MM.1S (cell line): ENCODE measurements around the gene TAF9.
"Not testable (repeated sequence)": the region's sequence is repeated elsewhere in the genome, so short reads cannot be mapped to it uniquely, and the experiment has no call there.

Experiments
- DNase-seq: peaks from one replicate; pipeline ENCODE4 v3.0.0-alpha.2; 2015
- H2AFZ ChIP-seq: fragments of 300-600 bp; sonication (generic); 2 replicates; pipeline ENCODE4 v1.6.0; 2016; ENCODE audit warnings: antibody characterized with exemption, low read length
- H3F3A ChIP-seq: fragments of 300-600 bp; sonication (generic); 2 replicates; pipeline ENCODE4 v1.6.1; 2016; ENCODE audit warnings: mild to moderate bottlenecking, antibody characterized with exemption, low read length, moderate library complexity, mixed read lengths; ENCODE audit not compliant: insufficient read depth
- H3K27ac ChIP-seq: fragments of 300-600 bp; sonication (generic); 2 replicates; pipeline ENCODE4 v1.5.1; 2016; ENCODE audit warnings: mild to moderate bottlenecking, low read length
- H3K27me3 ChIP-seq: fragments of 300-600 bp; sonication (generic); replicated peaks from 2 replicates; pipeline ENCODE4 v1.6.0; 2016; ENCODE audit warnings: low read length; ENCODE audit not compliant: insufficient read depth
- H3K36me3 ChIP-seq: fragments of 300-600 bp; sonication (generic); replicated peaks from 2 replicates; pipeline ENCODE4 v1.6.1; 2016; ENCODE audit warnings: mild to moderate bottlenecking, low read length, mixed read lengths; ENCODE audit not compliant: insufficient read depth
- H3K4me1 ChIP-seq: fragments of 300-600 bp; sonication (generic); 2 replicates; pipeline ENCODE4 v1.6.1; 2016; ENCODE audit warnings: low read length, mixed read lengths
- H3K4me2 ChIP-seq: fragments of 300-600 bp; sonication (generic); 2 replicates; pipeline ENCODE4 v1.6.0; 2016; ENCODE audit warnings: low read depth, low read length
- H3K4me3 ChIP-seq: fragments of 300-600 bp; sonication (generic); 2 replicates; pipeline ENCODE4 v1.5.1; 2016; ENCODE audit warnings: low read length, mixed read lengths
- H3K79me2 ChIP-seq: fragments of 300-600 bp; sonication (generic); 2 replicates; pipeline ENCODE4 v1.6.1; 2016; ENCODE audit warnings: mixed run types, low read length, mixed read lengths
- H3K9ac ChIP-seq: fragments of 300-600 bp; sonication (generic); 2 replicates; pipeline ENCODE4 v1.6.1; 2016; ENCODE audit warnings: low read length, mixed read lengths
- H3K9me2 ChIP-seq: fragments of 300-600 bp; sonication (generic); replicated peaks from 2 replicates; pipeline ENCODE4 v1.6.1; 2016; ENCODE audit warnings: mild to moderate bottlenecking, low read length, mixed read lengths; ENCODE audit not compliant: insufficient read depth
- H3K9me3 ChIP-seq: fragments of 300-600 bp; sonication (generic); replicated peaks from 2 replicates; pipeline ENCODE4 v1.6.1; 2016; ENCODE audit warnings: mild to moderate bottlenecking, low read length, mixed read lengths; ENCODE audit not compliant: insufficient read depth
- H4K20me1 ChIP-seq: fragments of 300-600 bp; sonication (generic); 2 replicates; pipeline ENCODE4 v1.6.1; 2016; ENCODE audit warnings: mild to moderate bottlenecking, low read length, moderate library complexity, mixed read lengths; ENCODE audit not compliant: insufficient read depth
- EZH2 ChIP-seq: fragments of 300-600 bp; sonication (generic); optimal IDR thresholded peaks from 2 replicates; pipeline ENCODE3; 2017; ENCODE audit warnings: low read depth, mild to moderate bottlenecking, antibody characterized with exemption, low read length, mixed read lengths
- EZH2phosphoT487 ChIP-seq: fragments of 300-600 bp; sonication (generic); IDR thresholded peaks from 2 replicates; pipeline ENCODE4 v1.6.1; 2018; ENCODE audit warnings: antibody characterized with exemption, low read length
- TF ChIP-seq, protein P1 (sequence below): fragments of 300-600 bp; sonication (generic); IDR thresholded peaks from 2 replicates; pipeline ENCODE4 v1.5.1; 2016; ENCODE audit warnings: antibody characterized with exemption, low read length, mixed read lengths

The TAF9 gene

DNA sequence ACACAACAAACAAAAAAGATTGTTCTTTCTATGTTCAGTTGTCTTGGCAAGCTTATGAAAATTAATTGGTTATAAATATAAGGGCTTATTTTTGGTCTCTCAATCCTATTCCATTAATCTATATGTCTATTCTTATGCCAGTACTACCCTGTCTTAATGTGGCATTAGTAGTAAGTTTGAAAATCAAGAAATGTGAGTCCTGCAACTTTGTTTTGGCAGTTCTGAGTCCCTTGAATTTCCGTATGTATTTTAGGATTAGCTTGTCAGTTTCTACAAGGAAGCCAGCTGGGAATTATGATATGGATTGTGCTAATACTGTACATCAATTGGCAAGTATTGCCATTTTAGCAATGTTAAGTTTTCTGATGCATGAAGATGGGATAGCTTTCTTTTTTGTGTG lies 26.2 kb downstream of the TAF9 start:
- Histone ChIP-seq H3K27ac (no peak overlapping the region), H3K4me3 (no peak overlapping the region), H3K79me2 (no peaks in the 10 kb centered on the region), H3K27me3 (no peaks in the 10 kb centered on the region), H3K4me1 (no peaks in the 10 kb centered on the region), H3K9ac (no peak overlapping the region), H3K9me3 (no peaks in the 10 kb centered on the region), H3K4me2 (no peak overlapping the region), H2AFZ (no peak overlapping the region), H3F3A (no peaks in the 10 kb centered on the region), H4K20me1 (no peaks in the 10 kb centered on the region), H3K36me3 (no peaks in the 10 kb centered on the region), H3K9me2 (no peaks in the 10 kb centered on the region)
- TF ChIP-seq EZH2phosphoT487 (no peak), EZH2 (no peak)
- TF ChIP-seq, protein P1, sequence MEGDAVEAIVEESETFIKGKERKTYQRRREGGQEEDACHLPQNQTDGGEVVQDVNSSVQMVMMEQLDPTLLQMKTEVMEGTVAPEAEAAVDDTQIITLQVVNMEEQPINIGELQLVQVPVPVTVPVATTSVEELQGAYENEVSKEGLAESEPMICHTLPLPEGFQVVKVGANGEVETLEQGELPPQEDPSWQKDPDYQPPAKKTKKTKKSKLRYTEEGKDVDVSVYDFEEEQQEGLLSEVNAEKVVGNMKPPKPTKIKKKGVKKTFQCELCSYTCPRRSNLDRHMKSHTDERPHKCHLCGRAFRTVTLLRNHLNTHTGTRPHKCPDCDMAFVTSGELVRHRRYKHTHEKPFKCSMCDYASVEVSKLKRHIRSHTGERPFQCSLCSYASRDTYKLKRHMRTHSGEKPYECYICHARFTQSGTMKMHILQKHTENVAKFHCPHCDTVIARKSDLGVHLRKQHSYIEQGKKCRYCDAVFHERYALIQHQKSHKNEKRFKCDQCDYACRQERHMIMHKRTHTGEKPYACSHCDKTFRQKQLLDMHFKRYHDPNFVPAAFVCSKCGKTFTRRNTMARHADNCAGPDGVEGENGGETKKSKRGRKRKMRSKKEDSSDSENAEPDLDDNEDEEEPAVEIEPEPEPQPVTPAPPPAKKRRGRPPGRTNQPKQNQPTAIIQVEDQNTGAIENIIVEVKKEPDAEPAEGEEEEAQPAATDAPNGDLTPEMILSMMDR = no peak
- no peak for DNase-seq

DNA sequence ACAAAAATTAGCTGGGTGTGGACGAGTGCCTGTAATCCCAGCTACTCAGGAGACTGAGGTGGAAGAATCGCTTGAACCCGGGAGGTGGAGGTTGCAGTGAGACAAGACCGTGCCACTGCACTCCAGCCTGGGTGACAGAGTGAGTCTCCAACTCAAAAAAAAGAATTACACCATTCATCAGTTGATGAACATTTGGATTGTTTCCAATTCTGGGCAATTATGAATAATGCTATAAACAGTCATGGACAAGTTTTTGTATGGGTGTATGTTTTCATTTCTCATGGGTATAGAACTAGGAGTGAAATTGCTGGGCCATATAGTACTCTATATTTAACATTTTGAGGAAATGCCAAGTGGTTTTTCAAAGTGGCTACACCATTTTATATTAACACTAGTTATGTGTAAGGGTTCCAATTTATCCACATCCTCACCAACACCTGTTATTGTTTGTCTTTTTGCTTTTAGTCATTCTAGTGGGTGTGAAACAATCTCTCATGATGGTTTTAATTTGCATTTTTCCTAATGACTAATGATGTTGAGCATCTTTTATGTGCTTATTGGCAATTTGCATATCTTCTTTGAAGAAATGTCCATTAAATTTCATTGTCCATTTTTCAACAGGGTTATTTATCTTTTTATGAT lies 27.7 kb downstream of the TAF9 start:
- H3K27me3 ChIP-seq = no peaks in the 10 kb centered on the region
- no peaks in the 10 kb centered on the region for H3K4me1 ChIP-seq
- no peak overlapping the region for H3K9ac ChIP-seq
- H3K4me3 ChIP-seq = no peak overlapping the region
- no peak for TF ChIP-seq EZH2
- no peaks in the 10 kb centered on the region for H3K9me2 ChIP-seq
- H3F3A ChIP-seq = no peaks in the 10 kb centered on the region
- H2AFZ ChIP-seq = no peak overlapping the region
- DNase-seq = no peak
- no peaks in the 10 kb centered on the region for H3K79me2 ChIP-seq
- H4K20me1 ChIP-seq = no peaks in the 10 kb centered on the region
- H3K36me3 ChIP-seq = no peaks in the 10 kb centered on the region
- no peaks in the 10 kb centered on the region for H3K9me3 ChIP-seq
- no peak overlapping the region for H3K4me2 ChIP-seq
- no peak overlapping the region for H3K27ac ChIP-seq

DNA sequence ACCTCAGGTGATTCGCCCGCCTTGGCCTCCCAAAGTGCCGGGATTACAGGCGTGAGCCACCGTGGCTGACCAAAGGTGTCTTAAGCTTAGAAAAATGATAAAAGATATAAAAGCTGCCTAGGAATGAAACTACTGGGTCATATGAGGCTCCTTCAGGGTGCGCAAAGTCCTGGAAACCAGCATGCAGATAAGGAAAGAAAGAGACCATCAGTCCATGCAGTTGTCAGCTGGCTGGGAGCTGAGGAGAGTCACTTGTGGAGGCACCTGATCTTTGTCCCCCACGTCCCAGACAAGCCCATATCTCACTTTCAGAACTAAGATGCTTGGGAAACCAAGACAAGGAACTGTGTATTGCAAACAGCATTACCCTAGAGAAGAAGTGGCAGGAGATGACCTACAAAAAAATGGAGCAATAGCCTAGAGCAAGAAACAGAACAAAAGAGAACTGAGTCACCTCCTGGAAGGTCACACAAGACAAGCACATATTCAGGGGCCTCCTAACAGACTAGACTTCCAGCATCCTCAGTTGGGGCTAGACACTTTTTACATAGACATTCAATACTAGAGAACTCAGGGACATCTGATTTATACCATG lies 33.9 kb downstream of the TAF9 start:
- Histone ChIP-seq H4K20me1 (no peaks in the 10 kb centered on the region), H3K79me2 (0 out of 2 replicates have a peak, but pooled peaks cover 7% of the 10 kb centered on the region), H3K27ac (no peak overlapping the region), H3K4me1 (0 out of 2 replicates have a peak, but pooled peaks cover 5% of the 10 kb centered on the region), H3K36me3 (no peaks in the 10 kb centered on the region), H3K27me3 (no peaks in the 10 kb centered on the region), H3K9ac (no peak overlapping the region), H2AFZ (no peak overlapping the region), H3F3A (peaks cover 10% of the 10 kb centered on the region; the same call in 1 of the 2 replicates), H3K4me3 (no peak overlapping the region), H3K9me2 (no peaks in the 10 kb centered on the region), H3K4me2 (no peak overlapping the region), H3K9me3 (no peaks in the 10 kb centered on the region)
- TF ChIP-seq, protein P1 = no peak
- no peak for TF ChIP-seq EZH2
- no peak for TF ChIP-seq EZH2phosphoT487
- no peak for DNase-seq

DNA sequence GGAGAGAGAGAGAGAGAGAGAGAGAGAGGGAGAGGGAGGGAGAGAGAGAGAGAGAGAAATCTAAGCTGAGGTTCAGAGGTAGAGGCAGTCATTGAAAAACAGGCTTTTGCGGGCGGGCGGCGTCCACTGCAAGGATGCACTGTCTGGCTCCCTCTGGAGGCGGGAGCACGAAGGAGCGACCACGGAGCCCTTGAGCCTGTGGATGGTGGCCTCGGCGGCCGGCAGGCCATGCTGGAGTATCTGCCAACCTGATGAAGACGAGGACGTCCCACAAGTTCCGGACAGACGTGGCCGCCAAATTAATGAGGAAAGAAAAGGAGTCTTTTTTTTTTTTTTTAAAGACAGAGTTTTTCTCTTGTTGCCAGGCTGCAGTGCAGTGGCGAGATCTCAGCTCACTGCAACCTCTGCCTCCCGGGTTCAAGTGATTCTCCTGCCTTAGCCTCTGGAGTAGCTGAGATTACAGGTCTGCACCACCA lies 34.5 kb downstream of the TAF9 start:
- Histone ChIP-seq H3K36me3 (no peaks in the 10 kb centered on the region), H2AFZ (0 out of 2 replicates have a peak overlapping the region, but pooled peaks have one; percentile 38), H3K4me3 (no peak overlapping the region), H3K4me2 (no peak overlapping the region), H3K79me2 (0 out of 2 replicates have a peak, but pooled peaks cover 7% of the 10 kb centered on the region), H3K9me3 (no peaks in the 10 kb centered on the region), H3K9me2 (no peaks in the 10 kb centered on the region), H3K27ac (no peak overlapping the region), H3K4me1 (0 out of 2 replicates have a peak, but pooled peaks cover 5% of the 10 kb centered on the region), H4K20me1 (no peaks in the 10 kb centered on the region), H3K27me3 (no peaks in the 10 kb centered on the region), H3K9ac (no peak overlapping the region), H3F3A (peaks cover 10% of the 10 kb centered on the region; the same call in 1 of the 2 replicates)
- peak; percentile 70 for DNase-seq
- TF ChIP-seq EZH2phosphoT487 = no peak
- TF ChIP-seq, protein P1 = peak; percentile 69

DNA sequence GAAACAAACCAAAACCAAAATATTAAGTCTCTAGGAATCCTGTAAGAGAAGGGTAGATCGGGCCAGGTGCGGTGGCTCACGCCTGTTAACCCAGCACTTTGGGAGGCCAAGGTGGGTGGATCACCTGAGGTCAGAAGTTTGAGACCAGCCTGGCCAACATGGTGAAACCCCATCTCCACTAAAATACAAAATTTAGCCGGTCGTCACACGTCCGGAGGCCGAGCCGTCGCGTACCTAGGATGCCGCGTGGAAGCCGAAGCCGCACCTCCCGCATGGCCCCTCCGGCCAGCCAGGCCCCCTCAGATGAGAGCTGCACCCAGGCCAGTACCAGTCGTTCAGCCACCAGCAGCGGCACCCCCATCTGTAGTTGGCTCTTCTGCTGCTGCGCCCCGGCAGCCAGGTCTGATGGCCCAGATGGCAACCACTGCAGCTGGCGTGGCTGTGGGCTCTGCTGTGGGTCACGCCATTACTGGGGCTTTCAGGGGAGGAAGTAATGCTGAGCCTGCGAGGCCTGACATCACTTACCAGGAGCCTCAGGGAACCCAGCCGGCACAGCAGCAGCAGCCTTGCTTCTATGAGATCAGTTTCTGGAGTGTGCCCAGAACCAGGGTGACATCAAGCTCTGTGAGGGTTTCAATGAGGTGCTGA lies 35.5 kb downstream of the TAF9 start:
- peaks cover 10% of the 10 kb centered on the region; the same call in 1 of the 2 replicates for H3F3A ChIP-seq
- H3K27me3 ChIP-seq, H3K27ac ChIP-seq, H3K9me2 ChIP-seq, H3K4me2 ChIP-seq, H3K9ac ChIP-seq, H2AFZ ChIP-seq, H3K4me1 ChIP-seq, DNase-seq, H3K79me2 ChIP-seq, H3K36me3 ChIP-seq, H3K4me3 ChIP-seq, H3K9me3 ChIP-seq, H4K20me1 ChIP-seq: not testable (repeated sequence)
